H1 (cell line): ENCODE results near the gene TMUB2.

Experiments used
- CHD2 ChIP-seq: IDR thresholded peaks from 2 replicates; pipeline ENCODE4 v1.6.1; 2012; ENCODE audit warnings: low read length, improper control_type of control experiment
- EGR1 ChIP-seq: IDR thresholded peaks from 2 replicates; pipeline ENCODE4 v1.6.1; 2011; ENCODE audit warnings: low read depth, low read length, borderline replicate concordance
- KDM1A ChIP-seq: fragments of 200-600, 300-600 bp; sonication (generic); IDR thresholded peaks from 2 replicates; pipeline ENCODE4 v1.7.1; 2016; ENCODE audit warnings: mild to moderate bottlenecking, low read length, borderline replicate concordance
- POLR2A ChIP-seq, 2 experiments: IDR thresholded peaks; 1 replicate in 1 of 2; 2 replicates in 1 of 2; pipeline ENCODE4 v1.6.1; 2011; ENCODE audit warnings: low read depth in 2 of 2, low read length in 2 of 2, mild to moderate bottlenecking in 2 of 2; ENCODE audit errors: control extremely low read depth in 1 of 2
- SIN3A ChIP-seq, 2 experiments: IDR thresholded peaks in 1 of 2; conservative IDR thresholded peaks in 1 of 2; 2 replicates each; pipeline ENCODE4 v1.6.1; 2011 to 2012; ENCODE audit warnings: low read length in 2 of 2, improper control_type of control experiment in 1 of 2, low read depth in 1 of 2, mild to moderate bottlenecking in 1 of 2
- TF ChIP-seq, protein P1 (sequence below), 3 experiments: IDR thresholded peaks; 1 replicate in 2 of 3; 2 replicates in 1 of 3; pipeline versions ENCODE4 v1.5.1 to v1.6.1; 2011; ENCODE audit warnings: low read length in 3 of 3, mild to moderate bottlenecking in 3 of 3, inconsistent platforms in 2 of 3, low read depth in 1 of 3, moderate library complexity in 1 of 3; ENCODE audit not compliant: insufficient read depth in 1 of 3; ENCODE audit errors: control extremely low read depth in 1 of 3

DNA sequence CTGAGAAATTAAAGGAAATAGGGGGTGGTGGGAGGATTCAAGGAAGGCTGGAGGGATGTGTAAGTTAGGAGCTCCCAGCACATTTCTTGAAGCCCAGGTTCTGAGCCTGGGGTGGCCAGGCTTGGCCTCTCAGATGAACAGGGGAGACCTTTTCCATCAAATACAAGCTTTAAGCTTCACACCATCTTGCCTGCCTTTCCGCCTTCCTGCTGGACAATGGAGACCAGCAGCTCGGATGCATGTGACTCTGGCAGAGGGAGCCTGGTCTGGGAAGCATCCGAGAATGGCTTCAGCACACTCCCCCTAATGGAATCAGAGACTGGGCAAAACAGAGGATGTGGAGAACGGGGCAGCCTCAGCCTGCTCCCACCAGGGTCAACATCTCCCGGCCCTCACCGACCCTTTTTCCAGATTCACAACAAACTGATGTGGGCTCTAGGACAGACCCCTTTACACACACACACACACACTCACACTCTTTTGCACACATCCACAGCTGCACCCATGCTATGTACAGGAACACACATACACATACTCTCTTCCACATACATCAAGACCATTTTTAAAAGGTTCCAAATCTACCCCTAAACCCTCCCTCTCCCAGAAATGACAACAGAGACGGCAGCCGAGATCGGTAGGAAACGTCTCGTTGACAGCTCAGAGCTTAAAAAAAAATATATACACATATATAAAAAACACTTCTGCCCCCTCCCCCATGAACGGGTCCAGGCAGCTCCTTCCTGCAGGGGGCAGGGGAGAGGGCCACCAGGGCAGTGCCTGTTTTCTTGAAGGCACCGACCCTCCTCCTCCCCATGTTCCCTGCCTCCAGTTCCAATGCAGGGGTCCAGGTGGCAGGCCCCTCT, 19.4 kb downstream of the TMUB2 start:
- no peak for TF ChIP-seq EGR1
- no peak for TF ChIP-seq POLR2A (IDR thresholded peaks at IDR 0.05; ENCODE audit: control extremely low read depth in 1 of 2, low read depth in 2 of 2, low read length in 2 of 2)
- TF ChIP-seq, protein P1, sequence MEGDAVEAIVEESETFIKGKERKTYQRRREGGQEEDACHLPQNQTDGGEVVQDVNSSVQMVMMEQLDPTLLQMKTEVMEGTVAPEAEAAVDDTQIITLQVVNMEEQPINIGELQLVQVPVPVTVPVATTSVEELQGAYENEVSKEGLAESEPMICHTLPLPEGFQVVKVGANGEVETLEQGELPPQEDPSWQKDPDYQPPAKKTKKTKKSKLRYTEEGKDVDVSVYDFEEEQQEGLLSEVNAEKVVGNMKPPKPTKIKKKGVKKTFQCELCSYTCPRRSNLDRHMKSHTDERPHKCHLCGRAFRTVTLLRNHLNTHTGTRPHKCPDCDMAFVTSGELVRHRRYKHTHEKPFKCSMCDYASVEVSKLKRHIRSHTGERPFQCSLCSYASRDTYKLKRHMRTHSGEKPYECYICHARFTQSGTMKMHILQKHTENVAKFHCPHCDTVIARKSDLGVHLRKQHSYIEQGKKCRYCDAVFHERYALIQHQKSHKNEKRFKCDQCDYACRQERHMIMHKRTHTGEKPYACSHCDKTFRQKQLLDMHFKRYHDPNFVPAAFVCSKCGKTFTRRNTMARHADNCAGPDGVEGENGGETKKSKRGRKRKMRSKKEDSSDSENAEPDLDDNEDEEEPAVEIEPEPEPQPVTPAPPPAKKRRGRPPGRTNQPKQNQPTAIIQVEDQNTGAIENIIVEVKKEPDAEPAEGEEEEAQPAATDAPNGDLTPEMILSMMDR (IDR thresholded peaks at IDR 0.05; ENCODE audit: control extremely low read depth in 1 of 3, insufficient read depth in 1 of 3, low read depth in 1 of 3, low read length in 3 of 3), result peak in 2 of 3 experiments; percentile 34 to 48; a peak in 2 of 4 replicates
- no peak for TF ChIP-seq SIN3A (conservative IDR thresholded peaks at IDR 0.05 in 1 of 2, IDR thresholded peaks at IDR 0.05 in 1 of 2; ENCODE audit: low read depth in 1 of 2, low read length in 2 of 2)
- no peak for TF ChIP-seq KDM1A
- TF ChIP-seq CHD2, result no peak
